ENCODE results near the gene CBX8. TPM values are rescaled to one million over a fixed set of nuclear protein-coding genes. Genes with fewer than 3 reads are reported as not detected.

Gene CBX8
- total and polyA plus RNA-seq, 2 of the 8 experiments (the other 6 are each of a cell fraction or from before 2014, with no cell fraction given), result 0.09 to 2.1 TPM

DNA sequence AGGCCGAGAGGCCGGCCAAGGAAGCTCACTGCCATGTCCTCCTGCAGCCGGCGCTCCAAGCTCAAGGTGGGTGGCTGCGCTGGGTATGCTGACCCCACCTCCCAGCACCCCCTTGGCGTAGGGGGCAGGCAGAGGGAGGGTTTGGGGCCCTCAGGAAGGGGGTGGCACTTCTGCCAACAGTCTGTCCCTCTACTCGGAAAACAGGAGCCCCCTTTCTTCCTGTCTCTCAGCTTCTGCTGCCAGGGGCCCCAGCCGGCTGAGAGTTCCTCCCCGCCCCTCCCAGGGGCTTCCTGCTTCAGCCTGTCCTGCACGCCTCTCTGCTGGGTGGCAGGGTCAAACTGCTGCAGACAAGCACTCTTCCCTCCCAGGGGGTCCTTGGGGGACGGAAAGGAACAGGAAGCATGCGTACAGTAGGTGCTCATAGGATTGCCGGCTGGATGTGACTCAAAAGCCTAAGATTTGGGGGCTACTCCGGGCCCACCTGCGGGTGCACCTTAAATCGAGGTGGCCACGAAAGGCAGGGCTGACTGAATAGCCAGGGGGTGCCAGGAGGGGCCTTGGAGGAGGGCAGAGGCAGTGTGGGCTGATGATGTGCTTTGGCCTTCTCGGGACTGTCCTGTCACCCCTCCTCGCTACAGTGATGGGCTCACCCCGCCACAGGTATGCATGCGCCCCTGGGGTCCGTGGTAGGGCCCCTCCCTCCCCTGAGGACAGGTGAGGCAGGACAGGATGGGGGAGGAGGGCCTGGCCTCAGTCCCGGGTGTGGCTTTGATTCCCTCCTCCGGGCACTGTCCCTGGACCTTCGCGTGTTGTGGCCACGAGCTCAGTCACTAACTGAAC is 14.9 kb downstream of the CBX8 start:
- no peak overlapping the region for H3K9ac ChIP-seq (replicated peaks in 1 of 4; ENCODE audit: extremely low read depth in 1 of 4, low read depth in 3 of 4, low read length in 3 of 4)
- peaks cover 35 to 50% of the 10 kb centered on the region in 2 experiments for H4K20me1 ChIP-seq (replicated peaks in 1 of 2; ENCODE audit: control insufficient read depth in 1 of 2, insufficient read depth in 2 of 2, low read length in 2 of 2)
- TF ChIP-seq BACH1 (IDR thresholded peaks at IDR 0.05; ENCODE audit: low read length) (no peak), SIN3A (conservative IDR thresholded peaks at IDR 0.05 in 1 of 2, IDR thresholded peaks at IDR 0.05 in 1 of 2; ENCODE audit: low read depth in 1 of 2, low read length in 2 of 2) (no peak), JUN (IDR thresholded peaks at IDR 0.05; ENCODE audit: low read depth, low read length) (no peak), KDM1A (IDR thresholded peaks at IDR 0.05; ENCODE audit: borderline replicate concordance, low read length) (no peak), CHD1 (IDR thresholded peaks at IDR 0.05; ENCODE audit: low read depth, low read length) (no peak), GTF2F1 (IDR thresholded peaks at IDR 0.05; ENCODE audit: borderline replicate concordance, low read depth, low read length) (no peak), RNF2 (IDR thresholded peaks at IDR 0.05; ENCODE audit: borderline replicate concordance, low read depth, low read length, missing control alignments, poor library complexity, severe bottlenecking) (no peak)
- TF ChIP-seq, protein P1, sequence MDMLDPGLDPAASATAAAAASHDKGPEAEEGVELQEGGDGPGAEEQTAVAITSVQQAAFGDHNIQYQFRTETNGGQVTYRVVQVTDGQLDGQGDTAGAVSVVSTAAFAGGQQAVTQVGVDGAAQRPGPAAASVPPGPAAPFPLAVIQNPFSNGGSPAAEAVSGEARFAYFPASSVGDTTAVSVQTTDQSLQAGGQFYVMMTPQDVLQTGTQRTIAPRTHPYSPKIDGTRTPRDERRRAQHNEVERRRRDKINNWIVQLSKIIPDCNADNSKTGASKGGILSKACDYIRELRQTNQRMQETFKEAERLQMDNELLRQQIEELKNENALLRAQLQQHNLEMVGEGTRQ (IDR thresholded peaks at IDR 0.05; ENCODE audit: low read length), result no peak
- no peak overlapping the region for H3K4me2 ChIP-seq (ENCODE audit: insufficient read depth in 1 of 2, low read depth in 2 of 2, low read length in 2 of 2)
- H3K27me3 ChIP-seq (replicated peaks in 1 of 4; ENCODE audit: control insufficient read depth in 3 of 4, extremely low read depth in 1 of 4, insufficient read depth in 3 of 4, low read length in 3 of 4), result peaks cover 0 to under 1% (median 0%) of the 10 kb centered on the region in 4 experiments; a peak in 2 of 7 replicates
- H4K8ac ChIP-seq (ENCODE audit: extremely low read depth, insufficient read depth, low read length), result no peak overlapping the region; the same call in 1 of the 2 replicates
- no peak overlapping the region for H3K56ac ChIP-seq (replicated peaks; ENCODE audit: insufficient read length, low read depth, low read length)
- ChIA-PET CTCF (ENCODE audit: partially characterized antibody) (interaction anchor here (0.6 to 2.5 kb wide), 9 partner anchors 7 to 389 kb away, joined by 3 to 10 read pairs (median 3); no protein-coding TSS in a partner anchor), POLR2A (ENCODE audit: partially characterized antibody) (interaction anchor here (0.5 to 4.2 kb wide), 10 partner anchors 11 to 54 kb away, joined by 3 to 18 read pairs (median 4); partner anchors contain the start of gene CBX8)
- no peak overlapping the region for H2BK15ac ChIP-seq (ENCODE audit: low read length)
- peaks cover 0 to 28% (median 16%) of the 10 kb centered on the region in 4 experiments; a peak in 6 of 7 replicates for H3K4me1 ChIP-seq (replicated peaks in 1 of 4; ENCODE audit: control insufficient read depth in 3 of 4, insufficient read depth in 4 of 4, low read length in 3 of 4)
- no peak overlapping the region for H3K4ac ChIP-seq (replicated peaks; ENCODE audit: insufficient read length, low read depth, low read length)
- no peak overlapping the region for H2AFZ ChIP-seq (ENCODE audit: low read length)
- H2BK5ac ChIP-seq (ENCODE audit: low read depth, low read length), result no peak overlapping the region
- H3K23ac ChIP-seq (ENCODE audit: insufficient read length), result no peak overlapping the region
- 89% methylated on average over 25 of the region's 27 CpGs; no CpG with 5 or more reads in 1 of the 2 experiments for WGBS, 2 experiments (ENCODE audit: extremely low coverage in 1 of 2, insufficient coverage in 1 of 2, insufficient read length in 1 of 2, insufficient replicate concordance in 2 of 2, low coverage in 1 of 2, low lambda C conversion rate in 2 of 2, missing lambda C conversion rate in 1 of 2)
- H3K79me1 ChIP-seq (ENCODE audit: low read depth, low read length), result peaks cover 34% of the 10 kb centered on the region
- no peak overlapping the region for H4K91ac ChIP-seq (replicated peaks; ENCODE audit: insufficient read length, low read length)
- no peak overlapping the region for H2BK120ac ChIP-seq (replicated peaks; ENCODE audit: low read depth, low read length)
- H3K79me2 ChIP-seq (ENCODE audit: control insufficient read depth in 1 of 2, insufficient read depth in 2 of 2, low read length in 2 of 2), result peaks cover 0 to 29% of the 10 kb centered on the region in 2 experiments; a peak in 2 of 4 replicates
- peaks cover 8% of the 10 kb centered on the region for H3K23me2 ChIP-seq (ENCODE audit: low read depth, low read length)
- DNase-seq (ENCODE audit: low read depth in 1 of 2, low spot score in 2 of 2) (no peak), FAIRE-seq (no peak)
- peaks cover 25 to 66% (median 47%) of the 10 kb centered on the region in 4 experiments; a peak in 7 of 8 replicates for H3K36me3 ChIP-seq (ENCODE audit: control insufficient read depth in 2 of 4, insufficient read depth in 4 of 4, low read length in 3 of 4)
- no peaks in the 10 kb centered on the region for H3K9me3 ChIP-seq (ENCODE audit: insufficient read depth in 2 of 2, low read depth in 1 of 2, low read length in 1 of 2)
- no peak overlapping the region for H2BK20ac ChIP-seq (ENCODE audit: low read length)
- H2AK5ac ChIP-seq (ENCODE audit: low read depth, low read length), result no peak overlapping the region
- H3K27ac ChIP-seq (ENCODE audit: low read depth, low read length), result no peak overlapping the region
- no peak overlapping the region for H3K14ac ChIP-seq (ENCODE audit: insufficient read length)
- no peak overlapping the region for H3K4me3 ChIP-seq (ENCODE audit: extremely low read depth in 1 of 4, insufficient read depth in 2 of 4, low read depth in 3 of 4, low read length in 4 of 4)
- no peak overlapping the region for H3K18ac ChIP-seq (ENCODE audit: extremely low read depth, low read length)
- H4K5ac ChIP-seq (ENCODE audit: insufficient read length, low read depth, low read length), result no peak overlapping the region
- no peak overlapping the region for H2BK12ac ChIP-seq (ENCODE audit: low read depth, low read length)

Measured in H1 (cell line).